Choroid plexus epithelial cell (primary cell): ENCODE results near the gene MRPL34.

Source experiments
- DNase-seq: peaks from one replicate; pipeline ENCODE4 v3.0.0-alpha.2; 2010; ENCODE audit warnings: low read depth
- H3K4me3 ChIP-seq: 2 replicates; pipeline ENCODE4 v1.5.1; 2011; ENCODE audit warnings: low read depth, mild to moderate bottlenecking, control low read depth, low read length, moderate library complexity
- TF ChIP-seq, protein P1 (sequence below): conservative IDR thresholded peaks from 2 replicates; pipeline ENCODE4 v1.5.1; 2011; ENCODE audit warnings: low read depth, mild to moderate bottlenecking, control low read depth, inconsistent platforms, low read length, moderate library complexity

MRPL34 gene

DNA sequence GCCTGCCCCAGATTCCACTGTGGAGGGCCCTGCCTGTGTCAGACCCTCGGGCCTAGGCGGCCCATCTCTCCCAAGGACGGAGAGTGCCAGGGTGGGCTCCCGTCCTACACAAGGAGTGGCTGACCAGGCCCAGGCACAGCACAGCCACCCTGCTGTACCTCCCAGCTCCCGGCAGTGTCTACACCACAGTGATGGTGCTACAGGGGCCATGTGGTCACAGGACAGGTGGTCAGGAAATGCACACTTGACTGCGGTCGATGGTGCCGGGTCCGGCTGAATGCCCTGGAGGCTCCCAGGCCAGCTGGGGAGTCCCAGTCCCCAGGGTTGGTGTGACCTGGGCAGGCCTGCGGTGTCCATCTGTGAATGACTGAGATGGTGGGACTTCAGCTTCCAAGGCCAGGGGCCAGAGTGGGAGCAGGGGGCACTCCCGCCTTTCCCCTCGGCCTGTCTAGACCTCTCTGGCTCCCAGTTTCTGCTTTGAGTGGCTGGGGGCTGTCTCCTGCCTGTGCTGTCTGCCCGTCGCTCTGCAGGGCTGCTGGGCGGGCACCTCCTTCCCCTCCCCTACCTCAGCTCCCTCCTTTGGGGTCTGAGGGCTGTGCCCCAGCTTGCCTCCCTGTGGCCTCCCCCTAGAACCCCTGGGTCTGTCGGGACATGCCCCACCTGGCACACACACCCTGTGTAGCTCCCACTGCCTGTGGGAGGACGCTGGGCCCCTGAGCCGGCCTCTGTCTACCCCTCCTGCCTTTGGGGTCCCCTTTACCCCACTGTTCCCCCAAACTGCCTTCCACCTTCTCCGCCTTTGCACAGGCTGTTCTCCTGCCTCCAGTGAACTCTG lies 16.2 kb downstream of the MRPL34 start:
- H3K4me3 ChIP-seq: no peak overlapping the region
- TF ChIP-seq, protein P1, sequence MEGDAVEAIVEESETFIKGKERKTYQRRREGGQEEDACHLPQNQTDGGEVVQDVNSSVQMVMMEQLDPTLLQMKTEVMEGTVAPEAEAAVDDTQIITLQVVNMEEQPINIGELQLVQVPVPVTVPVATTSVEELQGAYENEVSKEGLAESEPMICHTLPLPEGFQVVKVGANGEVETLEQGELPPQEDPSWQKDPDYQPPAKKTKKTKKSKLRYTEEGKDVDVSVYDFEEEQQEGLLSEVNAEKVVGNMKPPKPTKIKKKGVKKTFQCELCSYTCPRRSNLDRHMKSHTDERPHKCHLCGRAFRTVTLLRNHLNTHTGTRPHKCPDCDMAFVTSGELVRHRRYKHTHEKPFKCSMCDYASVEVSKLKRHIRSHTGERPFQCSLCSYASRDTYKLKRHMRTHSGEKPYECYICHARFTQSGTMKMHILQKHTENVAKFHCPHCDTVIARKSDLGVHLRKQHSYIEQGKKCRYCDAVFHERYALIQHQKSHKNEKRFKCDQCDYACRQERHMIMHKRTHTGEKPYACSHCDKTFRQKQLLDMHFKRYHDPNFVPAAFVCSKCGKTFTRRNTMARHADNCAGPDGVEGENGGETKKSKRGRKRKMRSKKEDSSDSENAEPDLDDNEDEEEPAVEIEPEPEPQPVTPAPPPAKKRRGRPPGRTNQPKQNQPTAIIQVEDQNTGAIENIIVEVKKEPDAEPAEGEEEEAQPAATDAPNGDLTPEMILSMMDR: no peak
- no peak for DNase-seq

DNA sequence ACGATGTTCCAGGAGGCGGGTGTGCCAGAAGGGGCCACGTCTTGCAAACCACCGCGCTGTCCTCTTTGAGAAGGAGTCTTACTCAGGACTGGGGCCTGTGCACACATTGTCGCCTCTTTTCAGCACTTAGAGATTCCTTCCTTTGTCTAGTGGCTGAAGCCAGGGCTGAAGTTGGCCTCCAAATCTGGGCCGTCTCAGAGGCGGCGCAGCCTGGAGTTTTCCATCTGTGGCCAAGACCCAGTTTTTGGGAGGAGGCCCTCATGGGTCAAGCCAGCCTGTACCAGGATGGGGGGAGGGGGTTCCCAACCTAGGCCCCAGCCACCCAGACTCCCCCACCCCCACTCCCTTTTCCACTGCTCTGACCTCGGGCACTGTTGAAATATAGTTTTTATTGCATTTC lies 17.2 kb downstream of the MRPL34 start:
- DNase-seq: no peak
- no peak overlapping the region for H3K4me3 ChIP-seq
- TF ChIP-seq, protein P1: no peak

DNA sequence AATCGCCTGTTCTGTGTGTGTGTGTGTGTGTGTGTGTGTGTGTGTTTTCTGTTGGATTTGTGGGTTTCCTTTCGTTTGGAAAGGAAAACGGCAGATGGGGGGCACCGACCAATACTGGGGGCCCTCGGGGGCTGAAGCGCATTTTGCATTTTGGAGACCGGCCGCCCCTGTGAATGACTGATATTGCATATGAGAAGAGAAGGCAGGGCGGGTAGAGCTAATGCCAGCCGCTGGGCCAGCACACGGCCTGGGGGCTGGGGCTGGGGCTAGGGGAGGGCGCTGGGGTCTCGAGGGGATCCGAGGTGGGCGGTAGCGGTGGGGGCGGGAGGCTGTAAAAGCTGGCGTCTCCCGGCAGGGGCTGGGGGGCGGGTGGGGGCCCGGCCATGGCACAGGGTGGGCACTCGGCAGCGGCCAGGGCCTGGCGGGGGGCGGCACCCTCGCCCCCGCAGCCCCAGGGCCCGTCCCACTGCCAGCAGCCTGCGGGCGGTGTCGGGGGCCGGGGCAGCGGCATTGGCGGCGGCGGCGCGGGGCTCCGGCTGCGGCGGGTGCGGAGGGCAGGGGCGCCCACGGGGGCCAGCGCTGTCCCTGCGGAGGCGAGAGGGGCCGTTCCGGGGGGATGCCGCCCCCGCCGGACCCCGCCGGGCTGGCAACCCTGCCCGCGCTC lies 17.8 kb downstream of the MRPL34 start:
- H3K4me3 ChIP-seq: peak overlapping the region; percentile 3
- TF ChIP-seq, protein P1: no peak
- DNase-seq: no peak

DNA sequence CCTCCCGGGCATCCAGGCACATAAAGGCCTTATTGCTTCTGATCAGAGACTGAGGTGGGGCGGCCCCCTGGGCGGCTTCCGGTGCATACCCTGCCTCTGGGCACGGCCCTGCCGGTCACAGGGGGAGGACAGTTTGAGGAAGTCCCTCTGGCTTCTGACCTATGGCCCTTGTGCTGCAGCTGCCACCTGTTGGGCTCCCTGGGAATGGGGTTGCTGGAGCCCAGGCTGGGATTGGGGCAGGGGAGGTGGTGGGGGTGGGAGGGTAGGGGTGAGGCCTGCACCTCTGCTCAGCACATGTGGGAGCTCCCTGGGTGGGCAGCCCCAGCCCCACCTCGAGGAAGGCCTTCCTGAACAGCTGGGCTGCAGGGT lies 18.3 kb downstream of the MRPL34 start:
- peak overlapping the region; percentile 3 for H3K4me3 ChIP-seq
- no peak for DNase-seq

DNA sequence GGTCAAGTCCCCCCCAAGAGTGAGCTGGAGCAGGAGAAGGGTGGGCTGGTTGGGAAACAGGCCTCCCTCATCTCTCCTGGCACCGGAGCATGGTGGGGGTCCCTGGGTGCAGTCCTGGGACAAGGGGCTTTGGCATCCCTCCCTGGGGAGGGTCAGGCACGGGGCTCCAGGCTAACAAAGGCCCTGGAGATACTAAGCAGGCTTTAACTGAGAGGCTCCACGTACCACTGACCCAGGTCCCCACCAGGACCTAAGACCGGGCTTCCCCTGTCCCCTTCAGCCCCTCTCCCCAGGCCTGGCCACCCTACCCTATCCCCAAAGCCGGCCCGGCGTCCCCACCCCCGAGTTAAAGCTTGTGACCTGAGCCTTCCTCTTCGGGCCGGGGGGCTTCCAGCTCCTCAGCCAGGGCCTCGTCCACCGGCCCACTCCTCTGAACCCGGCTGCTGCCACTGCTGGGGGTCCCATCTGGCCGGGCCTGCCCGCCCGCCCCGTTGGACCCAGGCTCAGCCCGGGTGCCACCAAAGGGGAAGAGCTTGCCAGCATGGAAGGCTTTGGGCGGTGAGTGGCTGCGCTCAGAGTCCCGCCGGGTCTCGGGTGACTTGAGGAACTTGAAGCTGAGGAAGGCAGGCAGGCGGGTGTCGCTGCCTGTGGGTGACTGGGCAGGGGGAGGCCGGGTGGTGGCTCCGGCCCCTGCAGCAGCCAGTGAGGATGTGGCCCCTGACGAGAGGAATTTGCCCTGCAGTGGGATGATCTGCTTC lies 18.9 kb downstream of the MRPL34 start:
- no peak for DNase-seq
- TF ChIP-seq, protein P1: no peak
- no peak overlapping the region for H3K4me3 ChIP-seq

More for the DNA sequence above, 18.3 kb downstream of the MRPL34 start:
- TF ChIP-seq, protein P1: no peak

DNA sequence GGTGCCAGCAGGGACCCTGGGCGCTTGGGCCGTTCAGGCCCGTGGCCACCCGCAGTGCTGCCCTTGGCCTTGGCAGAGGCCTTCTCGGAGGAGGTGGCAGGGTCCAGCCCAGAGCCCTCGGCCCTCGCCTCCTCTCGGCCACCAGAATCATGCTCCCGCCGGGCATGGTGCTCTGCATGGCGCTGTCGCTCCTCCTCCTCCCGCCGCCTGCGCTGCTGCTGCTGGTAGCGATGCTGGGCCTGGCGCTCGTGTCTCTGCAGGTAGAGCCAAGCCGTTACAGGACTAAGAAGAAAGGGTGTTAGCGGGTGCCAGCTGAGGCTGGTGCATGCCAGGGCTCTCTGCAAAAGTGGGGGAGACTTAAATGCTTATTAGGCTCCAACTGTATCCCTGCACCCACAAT lies 19.5 kb downstream of the MRPL34 start:
- TF ChIP-seq, protein P1: no peak
- no peak for DNase-seq
- no peak overlapping the region for H3K4me3 ChIP-seq
